HG02852 (cell line): ENCODE results near the gene IL26.
"Not testable (repeated sequence)": the region's sequence is repeated elsewhere in the genome, so short reads cannot be mapped to it uniquely, and the experiment has no call there.

Experiments
- ATAC-seq: cut with Tn5 transposase; IDR thresholded peaks from one replicate; pipeline ENCODE4 v1.9.1; 2021; ENCODE audit warnings: mild to moderate bottlenecking, moderate library complexity; ENCODE audit not compliant: unreplicated experiment

The IL26 gene

DNA sequence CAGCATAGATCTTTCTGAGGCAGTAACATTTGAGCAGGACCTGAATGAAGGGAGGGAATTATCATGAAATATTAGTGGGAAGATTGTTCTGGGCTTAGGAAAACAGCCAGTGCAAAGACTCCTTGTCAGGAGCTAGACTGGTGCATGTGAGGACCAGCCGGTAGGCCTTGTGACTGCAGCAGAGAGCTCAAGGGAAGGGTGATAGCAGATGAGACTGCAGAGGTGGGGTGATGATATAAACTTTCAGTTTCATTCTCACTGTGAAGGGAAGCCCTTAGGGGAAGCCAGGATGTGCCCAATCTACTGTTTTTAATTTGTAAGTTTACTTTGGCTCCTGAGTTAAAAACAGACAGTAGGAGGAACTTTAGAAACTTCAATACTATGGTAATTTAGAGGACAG, 15.4 kb upstream of the IL26 start:
- peak; percentile 98 for ATAC-seq

DNA sequence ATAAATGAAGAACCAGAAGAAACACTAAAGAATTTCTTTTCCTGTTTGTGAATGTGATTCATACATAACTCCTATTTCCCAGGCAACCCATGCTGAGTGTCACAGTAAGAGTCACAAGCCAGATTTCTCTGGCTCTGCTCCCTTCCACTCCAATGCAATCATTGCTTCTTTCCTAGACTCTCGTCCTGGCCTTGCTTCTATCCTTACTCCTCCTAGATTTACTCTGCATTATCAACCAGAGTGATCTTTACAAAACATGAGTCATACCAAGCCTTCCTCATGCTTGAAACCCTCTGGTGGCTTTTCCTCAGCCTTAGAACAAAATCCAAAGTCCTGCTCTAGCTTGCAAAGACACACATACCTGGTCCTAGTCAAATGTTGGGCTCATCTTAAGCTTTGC, 14.5 kb upstream of the IL26 start:
- ATAC-seq: no peak

DNA sequence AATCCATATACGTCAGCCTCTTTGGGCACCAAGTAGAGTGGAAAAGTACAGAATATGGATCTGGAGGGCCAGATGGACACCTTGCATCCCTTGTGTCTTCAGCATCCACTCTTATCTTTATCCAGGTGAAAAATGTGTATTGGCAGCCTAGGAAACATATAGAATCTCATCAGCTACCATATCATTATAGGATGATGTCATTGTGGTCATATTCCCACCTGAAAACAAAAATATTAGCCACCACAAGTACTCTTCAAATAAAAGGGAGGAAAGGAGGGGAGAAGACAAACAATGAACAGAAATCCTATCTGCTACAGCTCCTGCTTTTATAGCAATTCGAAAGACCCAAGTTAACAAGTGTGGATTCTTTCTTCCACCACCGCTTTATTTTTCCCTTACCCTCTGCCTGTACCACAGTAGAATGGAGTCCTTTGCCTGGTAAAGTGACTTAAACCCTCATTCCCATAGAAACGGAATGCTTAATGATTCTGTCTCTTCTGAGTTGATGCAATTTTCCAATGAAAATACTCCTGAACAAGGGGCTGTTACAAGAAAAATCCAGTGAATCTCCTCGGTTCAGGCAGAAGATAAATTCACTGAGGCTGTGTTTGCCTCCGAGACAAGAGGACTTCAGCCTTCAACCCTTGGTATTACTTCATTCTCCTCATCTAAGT, 13.8 kb upstream of the IL26 start:
- no peak for ATAC-seq

DNA sequence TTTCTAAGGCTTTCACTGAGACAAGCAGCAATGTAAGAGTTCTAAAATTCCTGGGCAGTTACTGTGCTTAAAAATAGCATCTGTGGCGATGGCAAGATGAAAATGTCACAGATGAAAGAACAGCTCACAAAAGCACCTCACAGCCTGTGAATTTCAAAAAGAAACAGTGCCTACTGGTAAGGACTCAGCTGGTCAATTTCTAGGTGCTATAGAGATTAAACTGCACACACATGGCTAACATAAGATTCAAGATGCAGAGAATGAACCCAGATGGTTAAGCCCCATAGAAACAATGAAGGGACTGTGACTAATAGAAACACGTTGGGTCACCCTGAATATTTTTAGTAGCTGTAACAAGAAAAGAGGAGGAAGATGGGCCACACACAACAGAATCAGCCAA, 12.0 kb upstream of the IL26 start:
- ATAC-seq: no peak

DNA sequence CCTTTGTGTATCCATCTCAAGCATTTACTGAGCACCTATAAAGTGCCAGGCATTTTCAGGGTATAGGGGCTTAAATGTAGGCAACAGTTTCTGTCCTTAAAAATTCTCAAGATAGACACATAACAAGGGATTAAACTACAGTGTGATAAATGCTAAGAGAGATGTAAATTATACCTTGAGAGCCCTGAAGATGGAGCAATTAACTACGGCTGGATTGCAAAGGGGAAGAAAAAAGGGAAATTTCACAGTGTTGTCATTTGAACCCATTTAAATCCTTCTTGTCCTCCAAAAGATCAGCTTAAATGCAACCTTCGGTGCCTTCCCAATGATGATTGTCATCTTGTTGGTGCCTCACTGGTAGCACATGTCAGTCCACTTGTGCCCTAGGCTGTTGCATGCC, 11.5 kb upstream of the IL26 start:
- ATAC-seq: no peak

DNA sequence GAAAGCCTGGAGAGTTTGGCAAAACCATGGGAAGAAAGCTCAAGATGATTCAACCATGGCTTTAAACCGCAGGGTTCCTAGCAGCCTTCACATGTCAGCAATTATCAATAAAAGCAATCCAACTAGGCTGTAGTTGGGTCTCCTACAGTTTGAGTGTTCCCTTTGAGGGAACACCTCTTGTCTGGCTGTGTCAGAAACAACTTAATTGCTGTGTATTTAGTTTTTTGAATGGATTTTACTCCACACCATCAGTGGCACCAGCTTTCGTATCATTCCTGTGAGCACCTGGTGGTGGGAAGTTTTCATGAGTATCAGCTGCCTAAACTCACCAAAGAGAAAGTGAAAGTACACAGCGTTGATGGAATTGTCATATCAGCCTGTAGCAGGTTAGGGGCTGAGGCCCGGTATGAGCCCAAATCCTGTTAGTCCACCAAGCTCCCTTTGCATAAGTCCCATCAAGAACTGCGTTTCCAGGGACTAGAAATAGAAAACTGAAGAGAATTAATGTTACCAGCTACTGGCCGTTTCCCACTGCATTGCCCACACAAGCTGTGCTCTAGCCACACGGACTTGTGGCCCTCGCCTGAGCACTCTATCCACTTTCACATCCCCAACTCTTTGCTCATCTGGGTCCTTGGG, 10.9 kb upstream of the IL26 start:
- peak; percentile 62 for ATAC-seq

DNA sequence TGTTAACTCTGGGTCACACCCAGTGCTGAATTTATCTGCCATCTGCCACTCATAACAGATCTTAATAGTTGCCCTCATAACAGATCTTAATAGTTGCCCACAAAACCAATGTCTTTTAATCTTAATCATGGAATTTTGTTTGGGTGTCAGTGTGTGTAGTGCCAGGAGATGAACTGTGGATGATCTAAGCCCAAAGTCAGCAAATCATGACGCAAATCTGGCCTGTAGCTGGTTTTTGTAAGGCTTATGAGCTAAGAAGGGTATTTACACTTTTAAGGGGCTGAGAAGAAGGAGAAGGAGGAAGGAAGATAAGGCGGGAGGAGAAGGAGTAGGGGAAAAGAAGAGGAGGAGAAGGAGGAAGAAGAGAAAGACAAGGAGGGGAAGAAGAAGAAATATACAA, 10.0 kb upstream of the IL26 start:
- ATAC-seq: no peak

DNA sequence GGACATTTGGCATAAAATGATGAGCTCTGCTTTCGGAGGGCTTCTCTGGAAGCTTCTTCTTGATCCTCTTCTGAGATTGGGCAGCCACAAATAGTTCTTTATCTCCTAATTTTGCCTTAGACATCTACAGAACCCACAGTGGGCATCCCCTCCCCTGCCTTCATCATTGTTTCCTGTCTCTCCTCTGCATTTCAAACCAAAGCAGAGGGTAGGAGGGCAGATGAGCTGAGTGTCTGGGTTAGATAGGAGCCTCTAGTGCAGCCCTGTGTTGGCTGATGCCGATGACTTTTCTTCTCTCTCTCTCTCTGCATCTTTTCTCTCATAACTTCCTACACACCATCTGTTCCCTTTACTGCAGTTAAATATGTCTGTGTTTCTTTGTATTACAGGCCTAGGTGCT, 8.5 kb upstream of the IL26 start:
- ATAC-seq: no peak

DNA sequence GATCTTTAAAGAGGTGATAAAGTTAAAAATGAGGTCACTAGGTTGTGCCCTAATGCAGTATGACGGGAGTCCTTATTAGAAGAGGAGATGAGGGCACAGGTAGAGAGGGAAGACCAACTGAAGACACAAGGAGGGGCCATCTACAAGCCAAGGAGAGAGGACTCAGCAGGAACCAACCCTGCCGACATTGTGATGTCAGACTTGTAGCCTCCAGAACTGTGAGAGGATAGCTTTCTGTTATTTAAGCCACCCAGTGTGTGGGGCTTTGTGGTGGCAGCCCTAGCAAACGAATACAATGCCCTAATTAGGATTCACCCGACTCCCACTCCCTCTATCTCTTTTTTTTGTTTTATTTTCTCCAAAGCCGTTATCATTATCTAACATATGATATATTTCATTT, 7.9 kb upstream of the IL26 start:
- no peak for ATAC-seq

DNA sequence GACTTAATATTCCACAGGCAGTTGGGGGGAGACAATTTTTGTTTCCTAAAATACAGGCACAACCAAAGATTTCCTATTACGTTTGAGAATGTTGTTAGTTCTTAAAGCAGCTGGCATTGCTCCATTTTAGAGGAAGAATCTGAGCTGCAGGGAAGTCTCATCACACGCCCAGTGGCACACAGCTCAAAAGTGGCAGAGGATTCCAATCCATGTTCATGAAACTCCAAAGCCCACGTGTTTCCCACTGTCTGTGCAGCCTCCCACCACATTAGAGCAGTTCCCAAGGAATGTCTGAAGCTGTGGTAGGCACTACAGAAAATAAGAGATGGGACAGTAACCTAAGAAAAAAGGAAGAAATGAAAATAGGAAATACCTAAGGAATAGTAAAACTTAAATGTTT, 6.1 kb upstream of the IL26 start:
- ATAC-seq: no peak

DNA sequence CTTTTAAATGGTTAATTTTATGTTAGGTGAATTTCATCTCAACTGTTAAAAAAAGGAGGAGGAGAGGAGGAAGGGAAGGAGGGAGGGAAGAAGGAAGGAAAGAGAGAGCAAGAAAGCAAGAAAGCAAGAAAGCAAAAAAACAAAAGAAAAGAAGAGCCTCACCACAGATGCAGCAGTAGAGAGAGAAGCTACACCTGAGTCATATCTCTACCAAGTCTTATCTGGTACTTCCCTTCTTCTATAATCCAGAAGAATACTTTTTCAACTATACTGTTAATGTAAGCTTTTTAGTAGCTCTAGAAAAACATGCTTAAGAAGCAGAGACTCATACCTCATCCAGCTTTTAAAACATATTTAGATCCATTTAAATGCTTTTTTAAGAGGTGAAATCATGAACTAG, 5.6 kb upstream of the IL26 start:
- ATAC-seq: no peak

DNA sequence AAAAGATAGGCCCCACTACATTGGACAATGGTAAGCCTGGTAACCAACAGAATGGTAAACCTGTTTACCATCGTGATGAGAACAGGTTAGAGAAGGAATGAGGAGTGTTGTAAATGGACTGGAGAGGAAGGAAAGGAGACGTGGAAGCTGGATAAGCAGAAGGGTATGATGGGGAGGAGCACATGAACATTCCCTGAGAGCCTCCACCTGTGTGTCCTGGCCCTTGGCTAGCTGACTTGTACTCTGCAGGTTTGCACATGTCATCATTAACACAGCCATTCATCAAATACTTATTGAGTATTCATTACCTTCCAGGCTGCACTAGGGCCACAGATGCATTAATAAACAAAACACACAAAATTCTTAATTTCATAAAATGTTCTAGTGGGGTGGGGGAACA, 4.3 kb upstream of the IL26 start:
- no peak for ATAC-seq

DNA sequence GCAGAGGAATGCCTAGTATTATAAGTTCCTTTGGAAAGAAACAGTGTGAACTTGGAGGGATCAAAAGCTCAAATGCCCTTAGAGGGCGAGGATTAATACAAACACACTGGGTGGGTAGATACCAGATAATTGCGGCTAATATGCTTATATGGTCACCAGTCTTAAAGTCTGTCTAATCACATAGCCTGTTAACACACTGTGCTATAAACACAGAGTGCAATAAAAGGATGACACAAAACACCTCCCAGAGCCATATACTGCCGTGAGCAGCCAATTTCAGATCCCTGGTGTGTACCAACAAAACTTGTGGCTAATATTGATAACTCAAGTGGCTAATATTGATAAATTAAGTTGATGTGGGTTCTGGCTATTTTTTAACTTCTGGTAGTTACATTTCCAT, 1.7 kb upstream of the IL26 start:
- ATAC-seq: no peak

DNA sequence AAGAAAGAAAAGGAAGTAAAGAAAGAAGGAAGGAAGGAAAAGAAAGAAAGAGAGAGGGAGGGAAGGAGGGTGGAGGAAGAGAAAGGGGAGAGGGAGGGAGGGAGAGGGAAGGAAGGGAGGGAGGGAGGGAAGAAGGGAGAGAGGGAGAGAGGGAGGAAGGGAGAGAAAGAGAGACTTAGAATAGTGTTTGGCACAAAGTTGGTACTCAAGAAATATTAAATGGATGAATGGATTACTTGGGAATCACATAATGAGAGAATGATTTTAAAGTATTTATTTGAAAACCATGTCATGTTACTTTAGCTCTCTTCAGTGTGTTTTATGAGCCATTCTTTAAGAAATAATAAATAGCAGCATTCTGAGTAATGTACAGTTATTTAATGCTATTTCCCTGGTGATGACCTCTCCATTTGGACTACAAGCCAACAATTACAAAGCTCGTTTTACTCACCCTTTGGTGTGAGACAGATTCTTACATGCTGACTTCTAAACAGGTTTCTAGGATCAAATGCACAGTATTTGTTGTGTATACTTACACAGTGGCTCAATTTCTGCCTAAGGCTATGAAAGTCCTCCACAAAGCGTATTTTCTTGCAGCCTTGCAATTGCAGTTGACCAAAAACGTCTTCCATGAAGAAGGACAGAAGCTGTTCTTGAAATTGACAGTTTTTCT, 861 bp downstream of the IL26 start:
- ATAC-seq: no peak

DNA sequence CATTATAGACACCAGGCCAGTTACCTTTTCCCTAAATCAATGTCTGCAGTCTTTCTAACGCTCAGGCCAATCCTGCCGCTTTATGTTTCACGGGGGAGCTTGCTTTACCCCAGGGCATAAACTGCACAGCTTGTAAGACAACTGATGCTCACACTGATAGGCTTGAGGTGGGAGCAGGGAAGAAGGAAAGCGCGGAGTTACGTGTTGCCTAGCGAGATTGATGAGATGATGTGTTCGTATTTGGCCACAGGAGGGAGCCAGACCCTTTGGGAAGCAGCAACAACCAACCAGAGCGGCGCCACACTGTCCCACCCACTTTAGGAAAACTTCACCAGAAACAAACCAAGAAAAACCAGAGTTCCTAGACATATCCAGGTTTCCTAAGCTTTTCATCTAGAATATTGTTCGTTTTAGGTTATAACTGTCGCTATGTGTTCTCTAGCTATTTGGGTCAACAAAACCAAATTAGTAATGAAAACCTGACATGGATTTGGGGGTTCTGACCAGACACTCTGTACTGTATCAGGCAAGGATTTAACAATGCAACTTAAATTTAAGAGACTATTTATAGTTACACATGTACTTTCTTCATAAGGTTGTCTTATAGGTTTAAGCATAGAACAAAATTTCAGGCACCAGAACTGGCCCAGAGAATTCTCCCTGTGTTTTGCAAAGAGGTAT, 2.4 kb downstream of the IL26 start:
- ATAC-seq: peak; percentile 89

DNA sequence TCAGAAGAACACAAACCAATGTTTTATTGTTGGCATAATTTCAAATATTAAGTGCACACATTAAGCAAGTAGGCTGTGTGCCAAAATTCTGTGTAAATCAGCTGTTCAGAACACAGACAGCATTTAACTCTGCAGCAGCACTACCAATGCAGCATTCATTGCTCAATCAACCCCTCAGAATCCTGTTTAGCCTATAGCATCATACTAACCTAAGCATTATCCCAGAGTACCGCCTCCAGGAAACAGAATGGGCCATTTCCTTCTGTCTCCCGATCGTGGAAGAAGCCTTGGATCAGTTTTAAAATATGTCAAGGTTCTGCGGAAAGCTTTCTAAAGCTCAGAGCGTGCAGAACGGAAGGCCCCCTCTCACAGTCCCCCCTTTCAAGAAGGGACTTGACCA, 3.3 kb downstream of the IL26 start:
- no peak for ATAC-seq

DNA sequence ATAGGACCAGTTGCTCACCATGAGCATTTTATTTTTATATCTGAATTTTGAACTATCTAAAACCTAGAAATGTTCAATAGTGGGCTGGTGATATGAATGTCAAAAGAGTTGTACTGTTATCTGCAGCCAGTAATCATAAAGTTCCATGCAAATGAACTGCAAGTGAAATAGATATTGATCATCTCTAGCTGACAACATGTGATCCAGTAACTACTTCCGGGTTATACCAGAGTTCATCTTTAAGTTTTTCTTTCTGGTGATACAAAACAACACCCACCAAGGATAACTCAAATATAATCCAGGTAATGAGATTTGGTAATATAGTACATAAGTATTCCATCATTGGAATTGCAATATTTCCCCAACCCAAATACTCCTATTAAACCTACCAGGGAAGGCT, 4.1 kb downstream of the IL26 start:
- ATAC-seq: no peak

DNA sequence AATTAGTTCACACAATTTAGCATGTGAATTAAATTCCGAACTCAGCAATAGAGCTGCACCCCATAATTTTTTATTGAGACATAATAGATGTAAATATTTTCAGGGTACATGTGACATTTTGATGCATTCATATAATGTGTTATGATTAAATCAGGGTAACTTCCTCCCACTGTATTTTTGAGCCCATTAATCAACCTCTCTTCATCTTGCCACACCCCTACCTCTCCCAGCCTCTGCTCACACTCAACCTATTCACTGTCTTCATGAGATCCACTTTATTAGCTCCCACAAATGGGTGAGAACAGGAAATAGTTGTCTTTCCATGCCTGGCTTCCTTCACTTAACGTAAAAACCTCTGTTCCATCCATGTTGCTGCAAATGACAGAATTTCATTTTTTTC, 14.7 kb downstream of the IL26 start:
- no peak for ATAC-seq

DNA sequence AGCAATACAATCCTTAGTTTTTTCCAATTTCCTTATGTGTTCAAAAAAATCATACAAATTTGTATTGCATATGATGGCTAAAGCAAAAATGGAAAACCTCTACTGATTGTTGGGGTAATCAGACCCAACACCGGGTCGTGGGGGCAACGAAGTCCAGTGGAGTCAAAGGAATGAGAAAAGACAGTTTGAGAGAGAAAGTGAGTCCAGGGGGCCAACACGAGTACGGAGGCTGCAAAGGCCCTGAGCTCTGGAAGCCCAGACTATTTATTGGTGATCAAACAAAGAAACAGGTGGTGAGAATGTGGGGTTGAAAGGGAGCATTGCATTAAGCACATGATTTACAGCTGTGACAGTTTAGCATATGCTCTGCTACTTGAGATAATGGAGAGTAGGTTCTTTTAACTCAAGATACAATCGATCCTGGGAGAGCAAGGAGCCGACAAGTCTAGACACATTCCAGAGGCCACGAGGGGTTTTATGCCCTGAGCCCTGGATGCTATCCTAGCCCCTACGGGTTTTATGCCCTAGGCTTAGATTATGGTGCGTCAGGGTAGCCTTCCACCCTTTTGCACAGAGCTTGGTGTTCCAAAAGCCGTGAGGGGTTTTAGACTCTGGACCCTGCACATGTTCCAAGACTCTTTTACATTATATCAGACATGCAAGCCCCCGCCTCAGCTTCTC, 16.4 kb downstream of the IL26 start:
- ATAC-seq: not testable (repeated sequence)

DNA sequence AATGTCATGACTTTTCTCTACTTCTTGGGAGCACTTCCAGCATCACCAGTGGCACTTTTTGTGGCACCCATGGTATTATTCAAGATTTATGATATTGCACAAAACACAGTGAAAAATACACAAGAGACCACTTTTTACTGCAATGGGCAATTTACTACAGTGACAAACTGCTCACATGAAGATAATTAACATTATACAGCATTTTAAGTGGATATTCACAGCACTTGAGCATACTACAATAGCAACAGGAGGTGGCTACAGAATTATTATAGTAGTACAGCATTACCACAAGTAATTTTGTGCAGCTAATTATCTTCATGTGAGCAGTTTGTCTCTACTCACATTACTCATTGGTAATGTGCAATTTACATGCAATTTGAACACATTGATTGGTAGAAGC, 18.3 kb downstream of the IL26 start:
- no peak for ATAC-seq

DNA sequence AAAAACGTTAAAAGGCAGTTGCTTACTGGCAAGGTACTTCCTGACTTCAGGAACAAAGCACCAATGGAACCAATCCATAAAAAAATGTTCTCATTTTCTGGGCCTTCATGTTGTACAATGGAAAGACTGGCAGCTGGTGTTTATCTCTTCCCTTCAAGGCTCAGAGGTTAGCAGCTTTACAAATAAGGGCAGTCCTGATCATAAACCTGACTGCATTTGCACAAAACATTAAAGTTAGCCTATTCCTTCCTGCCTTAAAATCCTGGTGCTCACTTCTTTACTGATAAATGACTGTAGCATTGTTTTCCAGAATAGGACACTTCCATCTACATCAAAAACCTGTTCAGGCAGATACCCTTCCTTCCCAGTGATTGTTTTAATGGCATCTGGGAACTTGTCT, 19.2 kb downstream of the IL26 start:
- ATAC-seq: no peak
